Measurements from ENCODE around the gene CHCHD6. TPM values are rescaled to one million over a fixed set of nuclear protein-coding genes. Genes with fewer than 3 reads are reported as not detected.

The CHCHD6 gene
- total RNA-seq: 100 to 1,000 TPM in 1 of 2 donors, 10 to 100 TPM in 1; 77.6 to 180 TPM

GRCh38 chr3:126703512-126704493 lies at the start of gene CHCHD6:
CHCHD6 (plus strand) TSS chr3:126704240; CDS start chr3:126704313, 73 bp downstream.

GRCh38 chr3:126654571-126655383 lies 49.3 kb upstream of the CHCHD6 start, which contains the start of gene TXNRD3:
TXNRD3 (minus strand) TSS chr3:126655124.

GRCh38 chr3:126982471-126983175 lies 278.6 kb downstream of the CHCHD6 start, which contains the start of gene PLXNA1:
PLXNA1 (plus strand) TSS chr3:126983115; CDS start chr3:126988594, 5,479 bp downstream.

Other genes starting within 250 kb of the CHCHD6 start
- gene ZXDC, start 228.3 kb upstream of the CHCHD6 start, total RNA-seq: 10 to 100 TPM; 19.3 TPM
- gene UROC1, start 186.5 kb upstream of the CHCHD6 start, total RNA-seq: not detected
- not detected for gene CHST13, start 180.1 kb upstream of the CHCHD6 start, total RNA-seq
- gene C3orf22, start 145.3 kb upstream of the CHCHD6 start, total RNA-seq: not detected
- 10 to 100 TPM in 1 of 2 donors, 1 to 10 TPM in 1; 6.7 to 10.3 TPM for gene TXNRD3, start 49.1 kb upstream of the CHCHD6 start, total RNA-seq

Data from melanocyte of skin (primary cell).